ENCODE measurements around the gene EIF4B.

DNA sequence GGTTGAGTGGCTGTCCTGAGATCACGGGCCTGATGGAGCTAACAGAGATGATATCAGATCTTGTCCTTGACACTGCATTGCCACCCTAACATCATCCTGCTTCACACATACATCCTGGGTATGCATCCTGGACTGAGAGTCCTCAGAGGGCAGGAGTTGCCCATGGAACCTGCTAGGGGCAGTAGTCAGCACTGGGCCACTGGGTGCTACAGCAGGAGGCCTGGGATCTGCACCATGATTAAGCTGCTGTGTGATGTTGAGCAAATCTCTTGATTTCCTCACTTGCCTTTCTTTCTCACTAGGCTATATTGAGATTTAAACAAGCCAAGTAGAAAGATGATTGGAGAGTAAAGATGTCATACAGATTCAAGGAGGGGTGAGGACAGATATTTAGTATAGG, 22.1 kb upstream of the EIF4B start:
- TF ChIP-seq PPARA (CRISPR knock-in tag; IDR thresholded peaks at IDR 0.05; ENCODE audit: borderline replicate concordance) (no peak), PATZ1 (CRISPR knock-in tag; IDR thresholded peaks at IDR 0.05; ENCODE audit: borderline replicate concordance) (no peak), BACH2 (CRISPR knock-in tag; IDR thresholded peaks at IDR 0.05; ENCODE audit: borderline replicate concordance) (no peak), ESRRG (CRISPR knock-in tag; IDR thresholded peaks at IDR 0.05) (no peak), ARNTL (CRISPR knock-in tag; IDR thresholded peaks at IDR 0.05; ENCODE audit: borderline replicate concordance, low read depth) (no peak), GLIS3 (CRISPR knock-in tag; IDR thresholded peaks at IDR 0.05) (no peak), ZC3H10 (CRISPR knock-in tag; IDR thresholded peaks at IDR 0.05) (no peak), ZFP3 (CRISPR knock-in tag; IDR thresholded peaks at IDR 0.05) (no peak)

All from SK-N-SH treated with all-trans-retinoic acid at 6 μM for 48 hours (cell line).